ENCODE measurements around the gene MEGF9. TPM values are rescaled to one million over a fixed set of nuclear protein-coding genes. Genes with fewer than 3 reads are reported as not detected.

MEGF9 gene
- polyA plus RNA-seq, 1 donor: 6.1 TPM

DNA sequence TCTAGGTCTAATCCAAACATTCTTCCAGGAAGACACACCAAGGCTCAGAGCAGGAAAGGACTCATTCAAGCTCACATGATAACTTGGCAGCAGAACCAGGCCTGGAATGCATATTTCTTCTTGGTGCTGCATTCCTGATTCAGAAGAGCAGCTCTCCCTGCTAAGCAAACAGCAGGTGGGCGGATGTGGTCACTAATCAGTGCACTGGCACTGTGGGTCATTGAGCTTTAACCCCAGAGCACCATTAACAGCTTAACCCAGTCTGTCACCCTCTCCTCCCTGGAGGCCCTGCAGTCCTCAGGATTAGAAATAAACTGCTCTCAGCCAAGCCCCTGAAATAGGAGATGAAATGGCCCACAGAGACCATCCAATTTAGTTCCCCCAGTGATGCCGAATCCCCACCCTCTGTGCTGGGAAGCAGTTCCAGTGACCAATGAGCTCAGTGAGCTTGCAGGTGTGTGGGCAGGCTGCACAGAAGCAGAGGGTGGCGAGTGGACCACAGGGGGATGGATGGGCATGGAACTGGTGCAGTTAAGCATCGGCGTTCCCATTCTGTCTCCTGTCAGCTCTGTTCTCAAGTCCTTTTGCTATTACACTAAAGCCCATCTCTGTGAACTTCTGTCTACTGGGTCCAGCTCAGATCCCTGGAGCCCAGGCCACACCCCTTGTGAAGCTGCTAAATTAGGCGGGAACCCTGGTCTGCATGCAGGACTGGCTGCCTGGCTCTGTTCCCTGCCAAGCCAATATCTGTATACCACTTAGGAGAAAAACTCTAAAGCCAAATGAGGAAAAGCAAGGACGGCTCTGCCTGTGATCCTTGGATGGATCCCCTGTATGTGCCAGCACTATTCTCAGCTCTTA is 16.6 kb upstream of the MEGF9 start:
- no peak for DNase-seq (ENCODE audit: low read depth)

DNA sequence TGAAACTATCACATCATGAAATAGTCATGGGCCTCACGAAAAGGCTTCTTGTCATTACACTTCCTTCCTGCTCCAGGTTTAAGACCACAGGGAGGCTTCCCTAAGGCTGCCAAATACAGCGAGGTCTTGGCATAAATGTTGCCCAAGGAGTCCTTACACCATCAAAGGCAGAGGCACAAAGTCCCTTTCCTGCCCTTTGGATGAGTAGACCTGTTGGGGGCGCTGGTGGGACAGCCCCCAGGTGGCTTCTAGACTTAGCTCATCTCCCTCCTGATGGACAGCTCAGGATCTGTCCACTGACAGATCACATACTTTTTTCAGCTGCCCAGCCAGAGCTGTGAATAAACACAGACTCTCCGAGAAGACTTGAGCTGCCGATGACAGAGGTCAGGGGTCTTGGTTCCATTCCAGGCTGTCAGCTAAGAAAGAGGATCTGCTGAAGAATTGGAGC is 15.5 kb upstream of the MEGF9 start:
- no peak for DNase-seq (ENCODE audit: low read depth)

DNA sequence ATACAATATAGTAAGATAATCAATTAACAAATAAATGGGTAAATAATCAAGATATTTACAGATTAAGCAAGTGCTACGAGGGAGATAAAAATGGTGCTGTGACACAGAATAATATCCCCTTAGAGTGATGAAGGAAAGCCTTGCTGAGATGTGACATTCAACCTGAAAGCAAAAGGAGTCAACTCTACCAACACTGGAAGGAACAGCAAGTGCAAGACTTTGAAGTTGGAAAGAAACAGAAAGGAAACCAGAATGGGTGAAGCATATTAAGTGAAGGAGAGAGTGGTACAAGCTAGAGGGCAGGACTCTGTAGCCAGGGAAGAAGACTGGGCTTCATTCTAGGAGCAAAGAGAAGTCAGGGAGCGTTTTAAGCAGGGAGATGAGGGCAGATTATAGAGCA is 12.2 kb upstream of the MEGF9 start:
- no peak for DNase-seq (ENCODE audit: low read depth)

DNA sequence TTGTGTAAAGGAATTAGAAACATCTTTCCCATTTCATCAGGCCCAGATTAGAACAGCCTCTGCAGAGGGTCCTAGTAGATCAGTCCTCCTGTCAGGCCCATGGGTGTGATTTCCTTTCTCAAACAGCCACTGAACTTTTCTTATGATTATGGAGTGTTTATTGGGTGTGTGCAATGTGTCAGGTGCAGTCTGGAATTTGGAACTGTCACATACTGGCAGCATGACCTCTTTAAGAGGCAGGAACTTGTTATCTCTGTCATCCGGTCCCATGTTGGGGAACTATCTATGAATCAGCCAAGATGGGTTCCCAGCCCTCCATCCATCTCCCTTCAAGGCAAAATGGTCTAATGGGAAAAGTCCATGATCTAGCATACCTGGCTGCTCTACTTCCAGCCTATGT is 11.6 kb upstream of the MEGF9 start:
- no peak for DNase-seq (ENCODE audit: low read depth)

DNA sequence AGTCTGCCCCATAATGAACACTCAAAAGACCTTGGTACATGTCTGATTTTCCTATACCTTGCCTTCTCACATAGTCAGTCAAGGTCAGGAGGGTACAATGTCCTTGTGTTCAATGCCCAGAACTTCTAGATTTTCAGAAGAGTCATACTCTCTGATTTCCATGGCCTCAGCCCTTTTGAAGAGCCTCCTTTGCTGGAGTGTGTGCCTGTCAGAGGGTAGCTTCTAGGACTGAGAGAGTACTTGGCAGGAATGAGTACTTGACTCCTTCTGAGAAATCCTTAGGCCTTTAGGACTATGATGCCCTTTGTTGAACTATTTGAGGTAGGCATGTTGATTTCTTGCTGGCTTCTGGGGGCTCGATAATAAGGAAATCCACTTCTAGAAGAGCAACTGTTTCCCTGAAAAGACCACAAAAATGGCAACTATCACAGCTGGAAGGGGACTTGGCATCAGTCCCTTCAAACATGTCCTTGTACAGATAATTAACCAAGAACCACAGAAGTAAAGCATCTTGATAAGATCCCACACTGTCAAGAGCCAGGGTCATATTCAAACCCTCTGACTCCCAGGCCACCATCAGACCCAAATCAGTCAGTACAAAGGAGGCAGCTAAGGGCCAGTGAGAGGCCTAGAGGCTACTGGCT is 10.6 kb upstream of the MEGF9 start:
- DNase-seq (ENCODE audit: low read depth): no peak

DNA sequence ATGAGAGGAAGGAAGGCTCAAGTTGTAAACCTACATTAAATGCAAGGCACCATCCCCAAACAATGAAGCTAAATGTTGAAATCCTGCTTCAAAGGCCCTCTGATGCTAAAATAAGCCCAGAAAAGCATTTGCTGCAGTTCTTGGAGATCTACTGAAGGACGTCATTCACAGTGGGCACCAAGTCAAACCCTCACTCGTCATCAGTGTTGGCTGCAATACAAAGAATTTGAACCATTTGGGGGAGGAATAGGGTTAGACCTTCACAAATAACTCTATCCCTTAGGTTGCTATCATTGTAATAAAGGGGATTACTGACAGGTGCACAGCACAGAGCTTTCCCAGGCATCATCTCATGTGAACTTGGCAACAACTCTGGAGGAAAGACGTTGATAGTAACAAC is 9.3 kb upstream of the MEGF9 start:
- no peak for DNase-seq (ENCODE audit: low read depth)

DNA sequence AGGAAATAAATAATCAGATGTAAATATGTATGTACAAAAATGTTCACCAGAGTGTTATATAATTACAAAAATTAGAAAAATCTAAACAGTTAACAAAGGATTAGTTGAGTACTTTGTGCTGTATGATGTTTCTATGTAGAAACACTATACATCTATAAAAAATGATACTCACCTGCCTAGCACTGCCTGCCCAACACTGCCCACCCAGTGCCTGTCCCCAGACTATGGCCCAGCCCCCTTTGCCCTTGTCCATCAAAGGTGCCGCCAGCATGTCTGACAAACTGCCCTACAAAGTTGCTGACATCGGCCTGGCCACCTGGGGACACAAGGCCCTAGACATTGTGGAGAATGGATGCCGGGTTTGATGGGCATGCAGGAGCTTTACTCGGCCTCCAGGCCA is 6.1 kb upstream of the MEGF9 start:
- DNase-seq (ENCODE audit: low read depth): no peak

DNA sequence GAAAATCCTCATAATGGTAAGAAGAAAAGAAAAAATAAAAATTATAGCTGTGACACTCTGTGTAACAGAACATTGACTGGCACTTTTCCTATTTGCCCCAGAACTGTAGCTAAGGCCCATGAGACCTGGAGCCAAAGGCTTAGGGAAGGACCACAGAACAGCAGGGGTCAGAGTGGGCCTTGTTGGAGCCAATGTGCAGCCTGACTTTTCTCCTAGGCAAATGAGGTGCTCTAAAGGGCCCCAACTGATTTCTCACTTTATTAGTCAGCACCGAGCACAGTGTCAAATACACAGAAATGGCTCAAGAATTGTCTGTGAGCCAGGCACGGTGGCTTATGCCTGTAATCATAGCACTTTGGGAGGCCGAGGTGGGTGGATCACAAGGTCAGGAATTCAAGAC is 4.0 kb upstream of the MEGF9 start:
- no peak for DNase-seq (ENCODE audit: low read depth)

DNA sequence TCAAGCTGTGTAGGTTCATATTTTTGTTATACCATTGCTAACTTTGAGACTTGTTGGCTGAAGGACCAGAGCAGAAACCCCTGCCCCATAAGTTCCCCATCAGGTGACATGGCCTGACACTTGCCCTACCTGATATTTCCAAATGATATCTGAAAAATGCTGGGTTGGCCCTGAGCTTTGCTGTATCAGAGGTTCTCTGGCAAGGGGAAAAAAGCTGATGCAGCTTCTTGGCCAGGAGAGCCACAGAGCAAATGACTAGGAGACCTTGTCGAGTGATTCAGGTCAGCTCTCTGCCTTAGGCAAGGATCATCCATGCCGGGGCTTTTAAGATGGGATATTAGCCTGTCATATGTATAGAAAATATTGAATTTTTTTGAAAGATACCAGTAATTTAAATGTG is 2.9 kb upstream of the MEGF9 start:
- no peak for DNase-seq (ENCODE audit: low read depth)

DNA sequence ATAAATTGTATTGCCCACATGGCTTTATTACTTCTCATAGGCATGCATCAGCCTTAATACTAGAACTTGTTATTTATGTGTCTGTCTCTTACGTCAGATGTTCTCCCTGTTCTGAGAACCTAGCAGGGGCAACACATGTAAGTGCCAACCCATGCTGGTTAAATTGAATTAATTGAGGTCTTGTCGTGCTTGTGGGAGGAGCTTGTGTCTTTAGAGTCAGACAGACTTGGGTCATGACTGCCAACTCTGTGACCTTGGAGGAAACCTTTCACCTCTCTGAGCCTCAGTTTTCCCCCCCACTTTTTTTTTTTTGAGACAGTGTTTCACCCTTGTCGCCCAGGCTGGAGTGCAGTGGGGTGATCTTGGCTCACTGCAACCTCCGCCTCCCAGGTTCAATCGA is 2.2 kb upstream of the MEGF9 start:
- no peak for DNase-seq (ENCODE audit: low read depth)

DNA sequence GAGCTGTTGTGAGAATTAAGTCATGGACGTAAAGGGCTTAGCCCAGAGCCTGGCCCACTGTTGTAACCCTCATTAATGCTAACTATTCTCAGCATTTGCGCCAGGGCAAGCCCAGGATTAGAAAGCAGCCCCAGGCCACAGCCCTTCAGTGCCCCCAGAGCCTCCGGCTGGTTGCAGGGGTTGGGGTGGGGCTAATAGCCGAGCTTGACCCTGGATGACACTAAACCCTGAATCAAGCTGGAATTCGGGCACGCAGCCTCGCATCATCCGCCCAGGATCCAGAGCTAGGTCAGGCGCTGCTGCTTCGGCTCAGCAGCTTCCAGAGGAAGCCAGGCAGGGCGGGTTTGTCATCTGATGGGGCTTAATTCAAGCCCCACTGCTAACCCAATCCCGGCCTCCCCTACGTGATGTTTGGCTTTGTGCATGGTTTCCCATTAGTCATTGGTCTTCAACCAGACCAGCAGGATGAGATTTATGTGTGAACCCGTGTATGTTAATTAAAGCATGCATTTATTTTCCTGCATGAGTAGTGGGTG is 1.2 kb upstream of the MEGF9 start:
- no peak for DNase-seq (ENCODE audit: low read depth)

DNA sequence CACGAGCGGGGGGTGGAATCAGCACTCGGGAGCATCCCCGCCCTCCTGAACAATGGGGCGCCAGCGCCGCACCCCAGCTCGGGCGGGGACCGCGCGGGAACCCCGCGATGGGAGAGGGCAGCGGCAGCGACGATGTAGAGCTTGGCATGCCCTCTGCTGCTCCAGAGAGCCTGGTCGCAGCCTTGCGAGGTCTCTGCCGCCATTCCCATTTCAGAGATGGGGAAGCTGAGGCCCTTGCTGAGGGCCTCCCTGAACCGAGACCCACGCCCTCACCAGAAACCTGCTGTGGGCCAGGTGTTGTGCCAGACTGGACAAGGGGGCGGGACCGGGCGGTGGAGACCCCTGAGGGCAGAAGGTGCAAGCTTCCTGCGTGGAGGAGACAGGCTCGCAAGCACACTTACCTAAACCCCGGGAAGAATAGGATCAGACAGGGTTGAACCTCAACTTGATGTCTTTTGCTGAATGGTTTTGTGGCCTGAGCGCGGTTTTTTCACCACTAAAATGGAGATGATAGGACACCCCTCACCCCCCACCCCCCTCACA is 647 bp upstream of the MEGF9 start:
- DNase-seq (ENCODE audit: low read depth): no peak

DNA sequence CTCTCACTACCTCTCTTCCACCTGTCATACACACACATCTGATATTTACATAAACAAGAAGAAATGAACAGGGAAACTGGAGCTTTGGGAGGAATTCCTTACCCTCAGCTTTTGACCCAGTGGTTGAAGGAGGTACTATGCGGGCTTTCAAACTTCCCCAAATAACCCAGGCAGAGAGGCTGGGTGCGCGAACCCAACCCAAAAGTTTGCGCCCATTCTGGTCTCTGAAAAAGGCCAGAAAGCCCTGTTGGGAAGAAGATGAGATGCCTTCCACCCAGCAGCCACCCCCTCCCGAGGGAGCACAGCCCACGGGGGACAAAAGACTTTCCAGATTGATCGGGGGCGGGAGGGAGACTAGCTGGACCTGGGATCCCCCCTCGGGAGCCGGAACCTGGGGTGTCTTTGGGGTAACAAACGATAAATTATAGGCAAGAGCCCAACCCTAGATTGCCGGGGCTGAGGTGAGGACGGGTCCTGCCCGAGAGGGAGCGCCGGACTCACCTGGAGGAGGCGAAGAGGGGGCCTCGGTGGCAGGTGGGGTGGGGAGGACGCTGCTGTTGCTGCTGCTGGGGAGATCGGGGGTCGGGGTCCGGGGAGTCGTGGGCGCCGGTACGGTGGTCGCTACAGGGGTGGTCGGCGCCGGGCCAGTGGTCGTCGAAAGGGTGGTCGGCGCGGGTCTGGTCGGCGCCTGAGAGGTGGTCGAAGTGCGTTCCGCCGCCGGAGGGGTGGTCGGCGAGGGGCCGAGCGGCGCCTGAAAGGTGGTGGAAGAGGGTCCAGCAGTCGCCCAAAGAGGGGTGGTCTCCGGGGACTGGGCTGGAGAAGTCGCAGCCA is 798 bp downstream of the MEGF9 start:
- DNase-seq (ENCODE audit: low read depth): no peak

DNA sequence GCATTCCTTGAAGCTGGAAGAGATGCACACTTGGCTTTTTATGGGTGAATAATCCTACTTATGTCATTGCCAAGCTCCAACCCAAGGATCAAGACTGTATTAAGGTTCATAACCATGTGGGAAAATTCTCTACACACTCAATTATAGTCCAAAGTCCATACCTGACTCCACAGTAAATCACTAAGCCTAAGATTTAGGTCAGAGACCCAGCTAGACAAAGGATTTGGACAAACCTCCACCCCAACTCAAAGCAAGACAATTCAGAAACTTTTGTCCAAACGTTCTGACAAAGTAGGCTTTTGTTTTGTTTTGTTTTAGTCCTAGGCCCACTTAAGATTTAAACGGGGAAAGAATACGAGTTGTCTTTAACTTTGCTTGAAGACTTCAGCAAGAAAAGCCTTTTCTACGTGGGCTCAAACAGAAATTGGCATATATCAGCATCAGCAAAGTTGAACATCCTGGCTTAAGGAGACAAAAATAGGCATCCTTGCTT is 1.7 kb downstream of the MEGF9 start:
- no peak for DNase-seq (ENCODE audit: low read depth)

DNA sequence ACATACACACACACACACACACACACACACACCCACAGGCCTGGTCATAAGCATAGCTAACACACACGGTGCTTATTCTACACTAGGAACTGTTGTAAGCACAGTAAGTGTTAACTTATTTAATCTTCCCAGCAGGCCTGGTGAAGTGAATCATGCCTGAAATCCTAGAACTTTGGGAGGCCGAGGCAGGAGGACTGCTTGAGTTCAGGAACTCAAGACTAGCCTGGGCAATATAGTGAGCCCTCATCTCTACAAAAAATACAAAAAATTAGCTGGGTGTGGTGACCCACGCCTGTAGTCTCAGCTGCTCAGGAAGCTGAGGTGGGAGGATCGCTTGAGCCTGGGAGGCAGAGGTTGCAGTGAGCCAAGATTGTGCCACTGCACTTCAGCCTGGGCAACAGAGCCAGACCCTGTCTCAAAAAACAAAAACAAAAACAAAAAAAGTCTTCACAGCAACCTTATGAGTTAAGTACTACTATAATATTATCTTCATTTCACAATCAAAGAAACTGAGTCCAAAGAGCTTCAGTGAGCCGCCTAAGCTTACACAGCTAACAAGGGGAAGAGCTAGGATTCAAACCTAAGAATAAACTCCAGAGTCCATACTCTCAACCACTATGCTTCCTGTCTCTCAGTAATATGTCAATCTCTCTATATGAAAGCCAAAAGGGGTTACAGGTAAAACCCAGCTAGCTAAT is 2.3 kb downstream of the MEGF9 start:
- no peak for DNase-seq (ENCODE audit: low read depth)

DNA sequence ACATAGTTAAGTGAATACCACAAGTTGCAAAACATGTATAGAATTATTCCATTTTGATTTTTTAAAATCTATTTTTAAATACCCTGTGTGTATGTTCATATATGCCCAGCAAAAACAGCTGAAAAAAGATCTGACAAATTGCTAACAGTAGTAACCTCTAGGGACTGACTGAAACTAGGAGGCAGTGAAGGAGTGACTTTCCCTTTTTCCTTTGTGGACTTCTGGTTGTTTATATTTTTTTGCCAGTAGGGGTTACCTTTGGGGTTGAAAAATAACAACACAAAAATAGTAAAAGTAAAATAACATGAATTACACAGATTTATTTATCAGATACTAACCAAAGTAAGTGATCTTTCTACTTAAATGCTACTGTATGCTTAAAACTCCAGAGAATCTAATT is 2.9 kb downstream of the MEGF9 start:
- no peak for DNase-seq (ENCODE audit: low read depth)

DNA sequence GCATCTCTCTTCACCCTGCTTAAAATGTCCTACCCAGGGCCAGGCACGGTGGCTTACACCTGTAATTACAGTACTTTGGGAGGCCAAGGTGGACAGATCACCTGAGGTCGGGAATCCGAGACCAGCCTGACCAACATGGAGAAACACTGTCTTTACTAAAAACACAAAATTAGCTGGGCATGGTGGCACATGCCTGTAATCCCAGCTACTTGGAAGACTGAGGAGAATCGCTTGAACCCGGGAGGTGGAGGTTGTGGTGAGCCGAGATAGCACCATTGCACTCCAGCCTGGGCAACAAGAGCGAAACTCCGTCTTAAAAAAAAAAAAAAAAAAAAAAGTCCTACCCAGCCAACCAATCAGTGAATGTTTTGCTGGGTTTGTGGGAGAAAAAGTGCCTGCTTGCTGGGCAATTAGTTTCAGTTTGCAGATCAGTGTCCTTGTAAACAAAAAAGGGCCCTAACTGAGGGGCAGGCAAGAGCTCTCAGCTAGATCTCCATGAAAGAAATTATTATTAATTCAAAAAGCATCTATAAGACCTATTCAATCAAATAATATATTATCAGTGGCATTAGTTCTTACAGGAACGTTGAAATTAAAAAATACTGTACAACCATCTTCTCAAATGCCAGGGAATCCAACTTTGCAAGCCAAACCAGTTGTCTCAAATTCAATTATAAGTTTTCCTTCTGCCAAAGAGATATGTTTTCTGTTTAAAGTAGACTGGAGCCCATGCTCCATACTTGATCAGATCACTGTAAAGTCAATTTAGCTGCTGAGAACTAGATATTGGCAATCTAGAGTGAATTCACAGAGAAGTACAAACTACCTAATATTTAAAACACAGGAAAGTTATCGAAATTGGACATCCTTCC is 3.9 kb downstream of the MEGF9 start:
- no peak for DNase-seq (ENCODE audit: low read depth)

DNA sequence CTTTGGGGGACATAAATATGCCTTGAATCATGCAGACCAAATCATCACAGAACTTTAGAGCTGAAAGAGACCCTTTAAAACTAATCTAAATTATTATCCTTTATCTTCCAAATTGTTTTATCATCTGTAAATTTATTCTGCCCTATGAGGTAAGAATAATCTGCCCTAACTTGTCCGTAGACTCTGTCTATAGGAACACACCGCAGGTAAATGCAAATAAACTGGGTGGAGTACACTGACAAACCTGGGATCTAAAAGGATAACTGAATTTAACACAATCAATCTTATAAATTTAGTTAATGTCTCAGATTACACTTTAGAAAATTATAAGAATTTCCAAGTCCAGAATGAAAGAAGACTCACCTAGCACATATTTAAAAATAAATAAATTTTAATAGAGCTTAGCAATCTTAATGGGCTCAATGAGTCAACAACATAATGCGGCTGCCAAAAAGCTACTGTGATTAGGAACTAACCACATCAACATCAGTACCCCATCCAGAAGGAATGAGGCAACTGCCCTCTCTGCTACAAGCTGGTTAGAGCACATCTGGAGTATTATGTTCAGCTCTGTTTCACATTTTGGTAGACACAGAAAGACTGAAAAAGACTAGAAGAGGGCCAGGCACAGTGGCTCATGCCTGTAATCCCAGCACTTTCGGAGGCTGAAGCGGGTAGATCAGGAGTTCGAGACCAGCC is 5.6 kb downstream of the MEGF9 start:
- no peak for DNase-seq (ENCODE audit: low read depth)

DNA sequence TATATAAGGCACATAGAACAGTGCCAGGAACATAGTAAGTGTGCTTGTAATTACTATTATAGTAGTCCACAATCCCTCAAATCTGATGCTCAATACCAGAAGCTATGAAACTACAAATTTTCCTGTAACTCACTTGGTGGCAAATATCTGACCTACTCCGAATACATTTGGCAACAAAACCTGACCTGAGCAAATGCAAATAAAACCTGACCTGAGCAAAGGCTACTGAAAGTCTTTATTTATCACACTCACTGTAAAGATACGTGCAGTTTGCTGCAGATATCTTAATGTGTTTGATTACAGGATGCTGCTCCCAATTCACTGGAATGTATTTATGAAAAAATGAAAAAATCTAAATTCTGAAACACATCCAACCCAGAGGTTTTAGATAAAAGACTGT is 7.1 kb downstream of the MEGF9 start:
- DNase-seq (ENCODE audit: low read depth): no peak

DNA sequence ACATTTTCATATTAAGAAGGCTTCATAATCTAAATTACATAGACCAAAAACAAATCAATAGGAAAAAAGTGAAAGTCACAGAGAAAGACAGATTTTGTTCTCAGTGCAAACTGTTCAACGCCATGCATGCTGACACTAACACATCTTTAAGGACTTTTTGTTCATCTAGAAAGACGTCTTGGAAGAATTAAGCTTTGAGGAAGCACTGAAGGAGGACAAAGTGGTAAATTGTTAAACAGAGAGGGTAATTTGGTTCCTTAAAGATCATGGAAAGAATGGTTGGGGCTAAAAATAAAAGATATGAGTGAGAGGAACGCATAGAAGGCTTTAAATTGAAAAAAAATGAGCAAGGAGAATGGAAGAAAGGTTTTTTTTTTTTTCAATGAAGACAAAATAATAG is 9.1 kb downstream of the MEGF9 start:
- no peak for DNase-seq (ENCODE audit: low read depth)

Data from forelimb muscle (tissue), 1 donor.